Neural progenitor cell (in vitro differentiated cells): ENCODE data around the gene COMMD1. TPM values are rescaled to one million over a fixed set of nuclear protein-coding genes. Genes with fewer than 3 reads are reported as not detected.

Experiments used
- DNase-seq: peaks from one replicate; pipeline ENCODE4 v3.0.0-alpha.2; 2016; ENCODE audit warnings: low spot score
- H2AFZ ChIP-seq: fragments of 200-600 bp; sonication (generic); replicated peaks from 2 replicates; pipeline ENCODE4 v1.6.1; 2016; ENCODE audit warnings: antibody characterized with exemption
- H3F3A ChIP-seq: fragments of 200-600 bp; sonication (generic); 2 replicates; pipeline ENCODE4 v1.6.1; 2016; ENCODE audit warnings: antibody characterized with exemption, low read depth
- H3K27ac ChIP-seq: fragments of 200-600 bp; sonication (generic); 2 replicates; pipeline ENCODE4 v1.5.1; 2016; ENCODE audit warnings: mild to moderate bottlenecking
- H3K27me3 ChIP-seq: fragments of 200-600 bp; sonication (generic); 2 replicates; pipeline ENCODE4 v1.6.1; 2016; ENCODE audit warnings: mild to moderate bottlenecking, moderate library complexity
- H3K36me3 ChIP-seq: fragments of 200-600 bp; sonication (generic); 2 replicates; pipeline ENCODE4 v1.5.1; 2016
- H3K4me1 ChIP-seq: fragments of 200-600 bp; sonication (generic); 2 replicates; pipeline ENCODE4 v1.6.1; 2016; ENCODE audit warnings: mixed run types
- H3K4me2 ChIP-seq: fragments of 200-600 bp; sonication (generic); 2 replicates; pipeline ENCODE4 v1.6.1; 2016
- H3K4me3 ChIP-seq: fragments of 200-600 bp; sonication (generic); 2 replicates; pipeline ENCODE4 v1.5.1; 2016
- H3K79me2 ChIP-seq: fragments of 200-600 bp; sonication (generic); 2 replicates; pipeline ENCODE4 v1.6.1; 2016; ENCODE audit warnings: low read depth
- H3K9ac ChIP-seq: fragments of 200-600 bp; sonication (generic); 2 replicates; pipeline ENCODE4 v1.6.1; 2016
- H3K9me3 ChIP-seq: fragments of 200-600 bp; sonication (generic); 2 replicates; pipeline ENCODE4 v1.5.1; 2016; ENCODE audit warnings: low read depth
- H4K20me1 ChIP-seq: fragments of 200-600 bp; sonication (generic); 2 replicates; pipeline ENCODE4 v1.6.1; 2016; ENCODE audit warnings: low read depth
- H3K27ac Mint-ChIP-seq: 3 replicates; pipeline ENCODE4 v1.8.0; 2021; ENCODE audit warnings: mixed read lengths
- H3K27me3 Mint-ChIP-seq: 2 replicates; pipeline ENCODE4 v1.8.0; 2022; ENCODE audit warnings: low read depth, mild to moderate bottlenecking, inconsistent platforms, moderate library complexity, mixed read lengths; ENCODE audit not compliant: insufficient read depth
- H3K36me3 Mint-ChIP-seq: 3 replicates; pipeline ENCODE4 v1.8.0; 2021; ENCODE audit warnings: mixed read lengths
- H3K4me1 Mint-ChIP-seq: 3 replicates; pipeline ENCODE4 v1.8.0; 2021; ENCODE audit warnings: mixed read lengths
- H3K4me3 Mint-ChIP-seq: 3 replicates; pipeline ENCODE4 v1.8.0; 2021; ENCODE audit warnings: mild to moderate bottlenecking, moderate library complexity, mixed read lengths
- H3K9me3 Mint-ChIP-seq: 3 replicates; pipeline ENCODE4 v1.8.0; 2020; ENCODE audit warnings: mixed read lengths
- EZH2 ChIP-seq: fragments of 200-600 bp; sonication (generic); IDR thresholded peaks from 2 replicates; pipeline ENCODE4 v1.6.1; 2017; ENCODE audit warnings: antibody characterized with exemption, mild to moderate bottlenecking, moderate library complexity
- EZH2phosphoT487 ChIP-seq: fragments of 200-600 bp; sonication (generic); IDR thresholded peaks from 2 replicates; pipeline ENCODE4 v1.6.1; 2017; ENCODE audit warnings: antibody characterized with exemption
- total RNA-seq: library from RNA; depleted of rRNA; stranded (reverse); fragments of >200 nt; gene quantifications from 2 replicates; pipeline ENCODE4 v1.2.3, GENCODE V29; 2015; ENCODE audit warnings: low replicate concordance
- TF ChIP-seq, protein P1 (sequence below): fragments of 200-600 bp; sonication (generic); IDR thresholded peaks from 2 replicates; pipeline ENCODE4 v1.5.1; 2017; ENCODE audit warnings: antibody characterized with exemption, mild to moderate bottlenecking

Gene COMMD1
- total RNA-seq, 1 donor from 2014 or later, result 26.7 TPM

- Mint-ChIP-seq H3K9me3 (peaks cover 3% of the 10 kb centered on the region), H3K27me3 (peaks cover 4% of the 10 kb centered on the region), H3K4me1 (no peaks in the 10 kb centered on the region), H3K27ac (no peak overlapping the region), H3K4me3 (no peak overlapping the region), H3K36me3 (peaks cover 5% of the 10 kb centered on the region)
- H2AFZ ChIP-seq, result no peak overlapping the region
- H3K4me3 ChIP-seq, result no peak overlapping the region
- H3K9me3 ChIP-seq, result no peaks in the 10 kb centered on the region
- peaks cover 12% of the 10 kb centered on the region for H3K4me1 ChIP-seq
- no peak overlapping the region for H3K9ac ChIP-seq
- no peak overlapping the region for H3K4me2 ChIP-seq
- no peak overlapping the region for H3K27ac ChIP-seq
- TF ChIP-seq EZH2phosphoT487 (no peak), EZH2 (no peak)
- H3K27me3 ChIP-seq, result no peaks in the 10 kb centered on the region
- DNase-seq, result peak; percentile 22
- H3F3A ChIP-seq, result no peaks in the 10 kb centered on the region
- H4K20me1 ChIP-seq, result no peaks in the 10 kb centered on the region
- no peaks in the 10 kb centered on the region for H3K79me2 ChIP-seq
- H3K36me3 ChIP-seq, result no peaks in the 10 kb centered on the region
Observed at GRCh38 chr2:62074233-62074632, 168.8 kb downstream of the COMMD1 start.

GRCh38 chr2:62076980-62077638, 171.6 kb downstream of the COMMD1 start:
- Histone ChIP-seq H3K27me3 (no peaks in the 10 kb centered on the region), H3K9ac (no peak overlapping the region), H3K9me3 (no peaks in the 10 kb centered on the region), H3K27ac (no peak overlapping the region), H3K4me2 (no peak overlapping the region), H4K20me1 (no peaks in the 10 kb centered on the region), H2AFZ (no peak overlapping the region), H3K4me3 (no peak overlapping the region), H3F3A (no peaks in the 10 kb centered on the region), H3K36me3 (no peaks in the 10 kb centered on the region), H3K4me1 (peaks cover 12% of the 10 kb centered on the region), H3K79me2 (no peaks in the 10 kb centered on the region)
- H3K27me3 Mint-ChIP-seq, result peaks cover 2% of the 10 kb centered on the region
- DNase-seq, result no peak
- no peak for TF ChIP-seq EZH2
- no peak for TF ChIP-seq EZH2phosphoT487
- TF ChIP-seq, protein P1, sequence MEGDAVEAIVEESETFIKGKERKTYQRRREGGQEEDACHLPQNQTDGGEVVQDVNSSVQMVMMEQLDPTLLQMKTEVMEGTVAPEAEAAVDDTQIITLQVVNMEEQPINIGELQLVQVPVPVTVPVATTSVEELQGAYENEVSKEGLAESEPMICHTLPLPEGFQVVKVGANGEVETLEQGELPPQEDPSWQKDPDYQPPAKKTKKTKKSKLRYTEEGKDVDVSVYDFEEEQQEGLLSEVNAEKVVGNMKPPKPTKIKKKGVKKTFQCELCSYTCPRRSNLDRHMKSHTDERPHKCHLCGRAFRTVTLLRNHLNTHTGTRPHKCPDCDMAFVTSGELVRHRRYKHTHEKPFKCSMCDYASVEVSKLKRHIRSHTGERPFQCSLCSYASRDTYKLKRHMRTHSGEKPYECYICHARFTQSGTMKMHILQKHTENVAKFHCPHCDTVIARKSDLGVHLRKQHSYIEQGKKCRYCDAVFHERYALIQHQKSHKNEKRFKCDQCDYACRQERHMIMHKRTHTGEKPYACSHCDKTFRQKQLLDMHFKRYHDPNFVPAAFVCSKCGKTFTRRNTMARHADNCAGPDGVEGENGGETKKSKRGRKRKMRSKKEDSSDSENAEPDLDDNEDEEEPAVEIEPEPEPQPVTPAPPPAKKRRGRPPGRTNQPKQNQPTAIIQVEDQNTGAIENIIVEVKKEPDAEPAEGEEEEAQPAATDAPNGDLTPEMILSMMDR, result no peak
- peaks cover 5% of the 10 kb centered on the region for H3K36me3 Mint-ChIP-seq
- H3K27ac Mint-ChIP-seq, result no peak overlapping the region
- no peaks in the 10 kb centered on the region for H3K4me1 Mint-ChIP-seq
- H3K4me3 Mint-ChIP-seq, result no peak overlapping the region
- H3K9me3 Mint-ChIP-seq, result peaks cover 3% of the 10 kb centered on the region

GRCh38 chr2:62084801-62085200, 179.3 kb downstream of the COMMD1 start:
- H3K4me3 Mint-ChIP-seq, result no peak overlapping the region
- TF ChIP-seq EZH2phosphoT487 (no peak), EZH2 (no peak)
- TF ChIP-seq, protein P1, result no peak
- Histone ChIP-seq H3K27me3 (no peaks in the 10 kb centered on the region), H3K79me2 (no peaks in the 10 kb centered on the region), H3K4me2 (no peak overlapping the region), H3K9me3 (no peaks in the 10 kb centered on the region), H3K4me3 (no peak overlapping the region), H3K27ac (no peak overlapping the region), H2AFZ (no peak overlapping the region), H4K20me1 (no peaks in the 10 kb centered on the region), H3K9ac (no peak overlapping the region), H3F3A (no peaks in the 10 kb centered on the region), H3K36me3 (no peaks in the 10 kb centered on the region), H3K4me1 (no peaks in the 10 kb centered on the region)
- H3K27ac Mint-ChIP-seq, result no peak overlapping the region
- no peaks in the 10 kb centered on the region for H3K27me3 Mint-ChIP-seq
- no peaks in the 10 kb centered on the region for H3K9me3 Mint-ChIP-seq
- no peaks in the 10 kb centered on the region for H3K4me1 Mint-ChIP-seq
- DNase-seq, result no peak
- no peaks in the 10 kb centered on the region for H3K36me3 Mint-ChIP-seq

DNA sequence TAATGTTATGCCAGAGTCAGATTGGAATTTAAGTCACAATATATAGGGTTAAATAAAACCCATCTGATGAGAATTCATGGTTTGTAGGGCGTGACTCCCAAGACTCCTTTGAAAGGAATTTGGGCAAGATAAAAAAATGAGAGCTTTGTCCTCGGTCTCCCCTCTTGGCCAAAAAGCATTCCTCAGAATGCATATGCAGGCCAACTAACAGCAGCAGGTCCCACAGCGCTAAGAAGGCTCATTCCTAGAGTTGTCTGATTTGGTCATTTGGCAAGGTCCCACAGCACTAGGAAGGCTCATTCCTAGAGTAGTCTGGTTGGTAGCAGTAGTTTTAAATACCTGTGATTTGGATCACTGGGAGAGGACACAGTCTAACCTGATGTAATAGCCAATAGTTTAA, 184.2 kb downstream of the COMMD1 start:
- no peak overlapping the region for H3K4me3 Mint-ChIP-seq
- H3K36me3 Mint-ChIP-seq, result no peaks in the 10 kb centered on the region
- no peaks in the 10 kb centered on the region for H3K9me3 Mint-ChIP-seq
- Histone ChIP-seq H3K27ac (no peak overlapping the region), H4K20me1 (no peaks in the 10 kb centered on the region), H3K4me1 (no peaks in the 10 kb centered on the region), H3K4me2 (no peak overlapping the region), H3K9me3 (no peaks in the 10 kb centered on the region), H3K79me2 (no peaks in the 10 kb centered on the region), H3K36me3 (no peaks in the 10 kb centered on the region), H2AFZ (no peak overlapping the region), H3K4me3 (no peak overlapping the region), H3K9ac (no peak overlapping the region), H3F3A (no peaks in the 10 kb centered on the region), H3K27me3 (no peaks in the 10 kb centered on the region)
- TF ChIP-seq, protein P1, result no peak
- TF ChIP-seq EZH2 (no peak), EZH2phosphoT487 (no peak)
- no peak for DNase-seq
- no peaks in the 10 kb centered on the region for H3K4me1 Mint-ChIP-seq
- H3K27ac Mint-ChIP-seq, result no peak overlapping the region
- no peaks in the 10 kb centered on the region for H3K27me3 Mint-ChIP-seq
